ENCODE data around the gene IFI27.
A peak's percentile ranks its signal among the peaks of the same experiment; 100 is the strongest.

The IFI27 gene

DNA sequence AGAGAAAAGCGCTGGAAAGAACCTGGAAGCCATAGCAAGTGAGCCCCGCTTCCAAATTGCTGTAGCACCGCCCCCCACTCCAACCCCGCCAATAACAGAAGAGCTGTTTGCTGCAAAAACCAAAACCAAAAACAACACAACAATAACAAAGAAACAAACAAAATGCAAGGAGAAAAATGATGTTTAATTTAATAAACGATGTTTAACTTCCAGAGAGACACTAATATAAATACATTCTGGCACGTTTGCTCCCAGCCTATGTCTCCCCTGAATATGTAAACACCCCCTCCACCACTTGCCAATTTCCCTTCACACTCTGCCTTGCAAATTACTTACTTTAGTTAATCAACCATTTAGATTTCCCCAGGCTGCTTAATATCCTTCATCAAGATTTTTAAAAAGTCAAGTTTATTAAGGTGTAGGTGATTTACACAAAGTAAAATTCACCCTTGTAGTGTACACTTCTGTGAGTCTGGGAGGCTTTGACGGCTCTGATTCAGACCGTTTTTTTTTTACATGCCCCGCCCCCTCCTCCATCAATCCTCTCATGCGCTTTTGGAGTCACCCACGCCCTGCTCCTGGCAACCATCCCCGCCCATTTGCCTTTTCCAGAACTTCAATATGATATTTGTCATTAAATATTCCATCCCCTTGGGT, 19.4 kb downstream of the IFI27 start:
- no peaks in the 10 kb centered on the region for H3K9me3 ChIP-seq (replicated peaks; ENCODE audit: insufficient read depth, low read length)
- H3K9ac ChIP-seq (ENCODE audit: low read length), result peak overlapping the region; percentile 25; the same call in 1 of the 2 replicates
- no peaks in the 10 kb centered on the region for H3K36me3 ChIP-seq (replicated peaks; ENCODE audit: insufficient read depth, low read length)
- H2AFZ ChIP-seq (ENCODE audit: low read length), result peak overlapping the region; percentile 89
- no peak overlapping the region for H3K27ac ChIP-seq (ENCODE audit: low read length)
- no peaks in the 10 kb centered on the region for H3K9me2 ChIP-seq (replicated peaks; ENCODE audit: insufficient read depth, low read length)
- no peak for TF ChIP-seq EZH2 (optimal IDR thresholded peaks at IDR 0.05; ENCODE audit: low read depth, low read length)
- TF ChIP-seq EZH2phosphoT487 (IDR thresholded peaks at IDR 0.05; ENCODE audit: low read length), result no peak
- no peak for TF ChIP-seq CTCF (IDR thresholded peaks at IDR 0.05; ENCODE audit: low read length)
- peak; percentile 17 for DNase-seq
- H3K79me2 ChIP-seq (ENCODE audit: low read length), result no peaks in the 10 kb centered on the region
- H3K4me3 ChIP-seq (ENCODE audit: low read length), result peak overlapping the region; percentile 71
- H3K4me1 ChIP-seq (ENCODE audit: low read length), result no peaks in the 10 kb centered on the region
- H3K4me2 ChIP-seq (ENCODE audit: low read depth, low read length), result peak overlapping the region; percentile 79
- H3K27me3 ChIP-seq (replicated peaks; ENCODE audit: insufficient read depth, low read length), result no peaks in the 10 kb centered on the region
- no peaks in the 10 kb centered on the region for H3F3A ChIP-seq (ENCODE audit: insufficient read depth, low read length)
- H4K20me1 ChIP-seq (ENCODE audit: insufficient read depth, low read length), result no peaks in the 10 kb centered on the region

DNA sequence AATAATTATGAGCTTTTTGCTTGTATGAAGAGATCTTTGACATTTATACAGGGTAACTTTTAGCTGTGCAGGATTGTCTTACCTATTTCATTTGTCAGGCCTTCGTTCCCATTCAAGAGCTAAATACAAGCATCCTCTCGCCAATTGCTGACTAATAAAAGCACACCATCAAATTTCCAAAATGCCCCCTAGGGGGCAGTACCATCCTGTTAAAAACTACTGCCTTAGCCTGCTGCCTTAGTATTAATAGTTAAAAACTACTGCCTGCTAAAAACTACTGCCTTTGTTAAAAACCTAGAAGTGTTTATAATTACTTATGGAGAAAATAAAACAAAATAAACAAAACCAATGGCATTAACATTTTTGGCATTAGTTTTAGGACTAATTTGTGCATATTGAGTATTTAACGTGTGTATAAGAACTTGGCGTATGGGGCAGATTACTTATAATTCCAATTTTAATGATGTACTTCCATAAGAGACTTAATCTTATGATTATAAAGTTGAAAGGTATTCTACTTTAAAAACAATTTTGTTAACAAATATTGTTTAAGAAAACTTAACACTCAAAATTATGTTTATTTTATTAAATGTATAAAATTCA, 21.9 kb downstream of the IFI27 start:
- Histone ChIP-seq H2AFZ (ENCODE audit: low read length) (no peak overlapping the region), H3K9ac (ENCODE audit: low read length) (no peak overlapping the region), H3K4me3 (ENCODE audit: low read length) (no peak overlapping the region), H3K9me3 (replicated peaks; ENCODE audit: insufficient read depth, low read length) (no peaks in the 10 kb centered on the region), H3K9me2 (replicated peaks; ENCODE audit: insufficient read depth, low read length) (no peaks in the 10 kb centered on the region), H3K27me3 (replicated peaks; ENCODE audit: insufficient read depth, low read length) (no peaks in the 10 kb centered on the region), H3K36me3 (replicated peaks; ENCODE audit: insufficient read depth, low read length) (no peaks in the 10 kb centered on the region), H3F3A (ENCODE audit: insufficient read depth, low read length) (no peaks in the 10 kb centered on the region), H4K20me1 (ENCODE audit: insufficient read depth, low read length) (no peaks in the 10 kb centered on the region), H3K79me2 (ENCODE audit: low read length) (no peaks in the 10 kb centered on the region), H3K4me2 (ENCODE audit: low read depth, low read length) (no peak overlapping the region), H3K27ac (ENCODE audit: low read length) (no peak overlapping the region), H3K4me1 (ENCODE audit: low read length) (no peaks in the 10 kb centered on the region)
- DNase-seq, result peak; percentile 48
- TF ChIP-seq CTCF (IDR thresholded peaks at IDR 0.05; ENCODE audit: low read length) (peak; percentile 54), EZH2 (optimal IDR thresholded peaks at IDR 0.05; ENCODE audit: low read depth, low read length) (no peak)

DNA sequence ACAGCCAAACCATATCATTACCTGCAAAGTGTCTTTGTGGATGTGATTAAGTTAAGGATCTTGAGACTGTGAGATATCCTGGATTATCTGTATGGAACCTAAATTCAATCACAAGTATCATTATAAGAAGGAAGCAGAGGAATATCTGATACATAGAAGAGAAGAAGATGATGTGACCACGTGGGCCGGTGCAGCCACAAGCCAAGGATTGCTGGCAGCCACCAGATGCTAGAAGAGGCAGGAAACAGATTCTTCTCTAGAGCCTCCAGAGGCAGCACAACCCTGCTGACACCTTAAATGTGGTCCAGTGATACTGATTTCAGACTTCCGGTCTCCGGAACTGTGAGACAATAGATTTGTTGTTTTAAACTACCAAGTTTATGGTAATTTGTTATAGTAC, 24.9 kb downstream of the IFI27 start:
- TF ChIP-seq EZH2phosphoT487 (IDR thresholded peaks at IDR 0.05; ENCODE audit: low read length), result no peak
- no peak for TF ChIP-seq CTCF (IDR thresholded peaks at IDR 0.05; ENCODE audit: low read length)
- no peak for TF ChIP-seq EZH2 (optimal IDR thresholded peaks at IDR 0.05; ENCODE audit: low read depth, low read length)
- H3K4me3 ChIP-seq (ENCODE audit: low read length), result no peak overlapping the region

More for the DNA sequence above, 24.9 kb downstream of the IFI27 start:
- H3K9me2 ChIP-seq (replicated peaks; ENCODE audit: insufficient read depth, low read length), result no peaks in the 10 kb centered on the region
- H3K4me1 ChIP-seq (ENCODE audit: low read length), result no peaks in the 10 kb centered on the region
- no peaks in the 10 kb centered on the region for H3K79me2 ChIP-seq (ENCODE audit: low read length)
- no peak overlapping the region for H3K4me2 ChIP-seq (ENCODE audit: low read depth, low read length)
- no peak overlapping the region for H3K27ac ChIP-seq (ENCODE audit: low read length)
- H4K20me1 ChIP-seq (ENCODE audit: insufficient read depth, low read length), result no peaks in the 10 kb centered on the region
- H3K9me3 ChIP-seq (replicated peaks; ENCODE audit: insufficient read depth, low read length), result no peaks in the 10 kb centered on the region
- no peak for DNase-seq
- H3K27me3 ChIP-seq (replicated peaks; ENCODE audit: insufficient read depth, low read length), result no peaks in the 10 kb centered on the region
- H3K36me3 ChIP-seq (replicated peaks; ENCODE audit: insufficient read depth, low read length), result no peaks in the 10 kb centered on the region
- no peak overlapping the region for H2AFZ ChIP-seq (ENCODE audit: low read length)
- H3F3A ChIP-seq (ENCODE audit: insufficient read depth, low read length), result no peaks in the 10 kb centered on the region
- H3K9ac ChIP-seq (ENCODE audit: low read length), result no peak overlapping the region
